ENCODE results near the gene USP4. TPM values are rescaled to one million over a fixed set of nuclear protein-coding genes. Genes with fewer than 3 reads are reported as not detected.

Gene USP4
- total and polyA plus RNA-seq, 2 experiments from 2014 or later, result 11.2 to 50.9 TPM

- peak overlapping the region; percentile 35; the same call in 1 of the 2 replicates for H3K4me3 ChIP-seq
- H3K79me2 ChIP-seq (ENCODE audit: insufficient read depth), result no peaks in the 10 kb centered on the region
- peaks cover 20% of the 10 kb centered on the region for H3F3A ChIP-seq (ENCODE audit: insufficient read depth)
- H3K27me3 ChIP-seq (replicated peaks; ENCODE audit: insufficient read depth), result no peaks in the 10 kb centered on the region
- no peaks in the 10 kb centered on the region for H3K9me3 ChIP-seq (ENCODE audit: low read depth)
- peak overlapping the region; percentile 13 for H3K4me2 ChIP-seq (ENCODE audit: unreplicated experiment)
- peak; percentile 82 for DNase-seq
- H3K27ac ChIP-seq, result peak overlapping the region; percentile 73
- H2AFZ ChIP-seq, result no peak overlapping the region
- 68 to 71% methylated on average over 6 of the region's 6 CpGs for WGBS, 2 experiments (ENCODE audit: low coverage in 1 of 2, low lambda C conversion rate in 2 of 2, missing lambda C conversion rate in 2 of 2)
- no peaks in the 10 kb centered on the region for H3K36me3 ChIP-seq (ENCODE audit: low read depth)
- H3K4me1 ChIP-seq (ENCODE audit: insufficient read depth), result peaks cover 39% of the 10 kb centered on the region
- in situ Hi-C loops (cut with MboI), result no loop called here
- H3K9me2 ChIP-seq (ENCODE audit: insufficient read depth), result no peaks in the 10 kb centered on the region
- no peaks in the 10 kb centered on the region for H4K20me1 ChIP-seq (ENCODE audit: insufficient read depth)
- TF ChIP-seq EZH2phosphoT487 (IDR thresholded peaks at IDR 0.05; ENCODE audit: insufficient read depth, low read depth) (no peak), EZH2 (IDR thresholded peaks at IDR 0.05; ENCODE audit: insufficient read depth, poor library complexity, severe bottlenecking) (no peak)
- no peak overlapping the region for H3K9ac ChIP-seq
These were observed 7.0 kb upstream of the USP4 start for GRCh38 chr3:49346797-49347251.

- H3K4me3 ChIP-seq, result no peak overlapping the region
- DNase-seq, result no peak
- peaks cover 36% of the 10 kb centered on the region for H3K4me1 ChIP-seq (ENCODE audit: insufficient read depth)
- no peaks in the 10 kb centered on the region for H3K36me3 ChIP-seq (ENCODE audit: low read depth)
- H3K9ac ChIP-seq, result no peak overlapping the region
- H3K79me2 ChIP-seq (ENCODE audit: insufficient read depth), result peaks cover 32% of the 10 kb centered on the region
- TF ChIP-seq EZH2 (IDR thresholded peaks at IDR 0.05; ENCODE audit: insufficient read depth, poor library complexity, severe bottlenecking), result no peak
- no peak for TF ChIP-seq EZH2phosphoT487 (IDR thresholded peaks at IDR 0.05; ENCODE audit: insufficient read depth, low read depth)
- no peaks in the 10 kb centered on the region for H3K27me3 ChIP-seq (replicated peaks; ENCODE audit: insufficient read depth)
- no peak overlapping the region for H2AFZ ChIP-seq
- no peak overlapping the region for H3K4me2 ChIP-seq (ENCODE audit: unreplicated experiment)
- in situ Hi-C loops (cut with MboI), result no loop called here
- WGBS, 2 experiments (ENCODE audit: low coverage in 1 of 2, low lambda C conversion rate in 2 of 2, missing lambda C conversion rate in 2 of 2), result 95 to 100% methylated on average over 3 of the region's 3 CpGs
- peaks cover 29% of the 10 kb centered on the region for H3F3A ChIP-seq (ENCODE audit: insufficient read depth)
- H3K9me3 ChIP-seq (ENCODE audit: low read depth), result no peaks in the 10 kb centered on the region
- no peaks in the 10 kb centered on the region for H4K20me1 ChIP-seq (ENCODE audit: insufficient read depth)
- no peak overlapping the region for H3K27ac ChIP-seq
- no peaks in the 10 kb centered on the region for H3K9me2 ChIP-seq (ENCODE audit: insufficient read depth)
These were observed 3.3 kb upstream of the USP4 start for GRCh38 chr3:49343163-49343562.

DNA sequence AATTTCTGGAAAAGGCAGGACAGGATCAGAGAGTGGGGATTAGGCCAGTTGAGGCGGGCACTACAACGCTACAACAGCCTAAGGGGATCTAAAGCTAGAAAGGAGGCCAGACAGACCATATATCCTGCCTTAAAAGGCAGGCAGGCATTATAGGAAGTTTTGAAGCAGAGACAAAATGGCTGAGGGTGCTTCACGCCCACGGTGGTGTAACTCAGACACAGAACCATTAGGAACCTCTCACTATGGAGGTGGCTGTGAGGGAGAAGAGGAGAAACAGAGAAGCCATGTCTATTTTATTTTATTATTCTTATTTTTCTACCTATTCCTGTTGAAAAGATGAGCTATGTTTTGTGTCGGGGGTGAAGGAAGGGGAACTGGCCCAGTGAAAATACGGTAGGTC lies 2.1 kb upstream of the USP4 start:
- Histone ChIP-seq H3K9ac (no peak overlapping the region), H3F3A (ENCODE audit: insufficient read depth) (peaks cover 24% of the 10 kb centered on the region), H3K9me2 (ENCODE audit: insufficient read depth) (no peaks in the 10 kb centered on the region), H3K4me2 (ENCODE audit: unreplicated experiment) (no peak overlapping the region), H4K20me1 (ENCODE audit: insufficient read depth) (no peaks in the 10 kb centered on the region), H3K27me3 (replicated peaks; ENCODE audit: insufficient read depth) (no peaks in the 10 kb centered on the region), H3K27ac (no peak overlapping the region), H2AFZ (no peak overlapping the region), H3K4me1 (ENCODE audit: insufficient read depth) (peaks cover 33% of the 10 kb centered on the region), H3K36me3 (ENCODE audit: low read depth) (no peaks in the 10 kb centered on the region), H3K9me3 (ENCODE audit: low read depth) (no peaks in the 10 kb centered on the region), H3K79me2 (ENCODE audit: insufficient read depth) (peaks cover 44% of the 10 kb centered on the region), H3K4me3 (no peak overlapping the region)
- WGBS, 2 experiments (ENCODE audit: low coverage in 1 of 2, low lambda C conversion rate in 2 of 2, missing lambda C conversion rate in 2 of 2), result 97 to 100% methylated on average over 6 of the region's 6 CpGs
- DNase-seq, result no peak
- TF ChIP-seq EZH2 (IDR thresholded peaks at IDR 0.05; ENCODE audit: insufficient read depth, poor library complexity, severe bottlenecking) (no peak), EZH2phosphoT487 (IDR thresholded peaks at IDR 0.05; ENCODE audit: insufficient read depth, low read depth) (no peak)
- in situ Hi-C loops (cut with MboI), result no loop called here

- Histone ChIP-seq H3K36me3 (ENCODE audit: low read depth) (peaks cover 11% of the 10 kb centered on the region), H3K27ac (peak overlapping the region; percentile 83), H3K9ac (peak overlapping the region; percentile 86), H3K9me3 (ENCODE audit: low read depth) (no peaks in the 10 kb centered on the region), H3K4me2 (ENCODE audit: unreplicated experiment) (peak overlapping the region; percentile 98), H3K27me3 (replicated peaks; ENCODE audit: insufficient read depth) (no peaks in the 10 kb centered on the region), H3K4me3 (peak overlapping the region; percentile 91), H4K20me1 (ENCODE audit: insufficient read depth) (no peaks in the 10 kb centered on the region), H3K79me2 (ENCODE audit: insufficient read depth) (peaks cover 68% of the 10 kb centered on the region), H3K4me1 (ENCODE audit: insufficient read depth) (peaks cover 13% of the 10 kb centered on the region), H3F3A (ENCODE audit: insufficient read depth) (peaks cover 16% of the 10 kb centered on the region), H2AFZ (peak overlapping the region; percentile 87), H3K9me2 (ENCODE audit: insufficient read depth) (no peaks in the 10 kb centered on the region)
- in situ Hi-C loops (cut with MboI), result no loop called here
- TF ChIP-seq EZH2 (IDR thresholded peaks at IDR 0.05; ENCODE audit: insufficient read depth, poor library complexity, severe bottlenecking), result no peak
- no peak for TF ChIP-seq EZH2phosphoT487 (IDR thresholded peaks at IDR 0.05; ENCODE audit: insufficient read depth, low read depth)
- peak; percentile 53 for DNase-seq
- 3 to 5% methylated on average over 11 to 17 of the region's 17 CpGs for WGBS, 2 experiments (ENCODE audit: low coverage in 1 of 2, low lambda C conversion rate in 2 of 2, missing lambda C conversion rate in 2 of 2)
These were observed 292 bp downstream of the USP4 start for GRCh38 chr3:49339581-49339940.
